CD14-positive monocyte (primary cell): ENCODE data around the gene RASAL2. TPM values are rescaled to one million over a fixed set of nuclear protein-coding genes. Genes with fewer than 3 reads are reported as not detected.

ENCODE experiments used
- DNase-seq, 3 donors: peaks; one replicate each; pipeline ENCODE4 v3.0.0-alpha.2; 2011 to 2022
- H2AFZ ChIP-seq: 2 replicates; pipeline ENCODE4 v1.6.0; 2012; ENCODE audit warnings: mild to moderate bottlenecking, low read depth, low read length, inconsistent platforms; ENCODE audit not compliant: insufficient read depth, poor library complexity, severe bottlenecking
- H3K27ac ChIP-seq, 2 donors: 1 replicate in 1 of 2; 2 replicates in 1 of 2; pipeline ENCODE4 v1.5.1; 2012 to 2013; ENCODE audit warnings: low read length in 2 of 2, control low read depth in 1 of 2, inconsistent platforms in 1 of 2, low read depth in 1 of 2, mild to moderate bottlenecking in 1 of 2
- H3K27me3 ChIP-seq, 2 donors: one replicate each; pipeline versions ENCODE4 v1.6.0 to v1.6.1; 2011 to 2013; ENCODE audit warnings: low read length in 2 of 2; ENCODE audit not compliant: control insufficient read depth in 2 of 2, insufficient read depth in 2 of 2
- H3K36me3 ChIP-seq, 2 donors: replicated peaks in 1 of 2; 1 replicate in 1 of 2; 2 replicates in 1 of 2; pipeline versions ENCODE4 v1.5.1 to v1.6.1; 2012 to 2013; ENCODE audit warnings: low read length in 2 of 2, control low read depth in 1 of 2, inconsistent platforms in 1 of 2, mild to moderate bottlenecking in 1 of 2; ENCODE audit not compliant: insufficient read depth in 2 of 2, control insufficient read depth in 1 of 2
- H3K4me1 ChIP-seq, 2 donors: 1 replicate in 1 of 2; 2 replicates in 1 of 2; pipeline versions ENCODE4 v1.5.1 to v1.6.1; 2012 to 2013; ENCODE audit warnings: low read length in 2 of 2, control low read depth in 1 of 2, inconsistent platforms in 1 of 2, mild to moderate bottlenecking in 1 of 2, moderate library complexity in 1 of 2; ENCODE audit not compliant: insufficient read depth in 2 of 2, control insufficient read depth in 1 of 2
- H3K4me2 ChIP-seq: replicated peaks from 2 replicates; pipeline ENCODE3; 2012; ENCODE audit warnings: low read length, moderate library complexity, mild to moderate bottlenecking; ENCODE audit not compliant: poor library complexity, severe bottlenecking; ENCODE audit errors: extremely low read depth
- H3K4me3 ChIP-seq, 3 experiments: fragments of 200-600 bp in 1 of 3; sonication (generic) in 1 of 3; replicated peaks in 1 of 3; 1 replicate in 2 of 3; 2 replicates in 1 of 3; pipeline ENCODE4 v1.5.1; 2011 to 2013; ENCODE audit warnings: low read length in 3 of 3, mild to moderate bottlenecking in 3 of 3, control low read depth in 2 of 3, low read depth in 2 of 3, inconsistent platforms in 1 of 3, moderate library complexity in 1 of 3
- H3K79me2 ChIP-seq: 2 replicates; pipeline ENCODE4 v1.6.0; 2012; ENCODE audit warnings: mild to moderate bottlenecking, control low read depth, inconsistent platforms, low read length, moderate library complexity; ENCODE audit not compliant: insufficient read depth
- H3K9ac ChIP-seq: 2 replicates; pipeline ENCODE4 v1.6.0; 2017; ENCODE audit warnings: low read length, mild to moderate bottlenecking; ENCODE audit not compliant: insufficient read depth, poor library complexity, severe bottlenecking
- H3K9me3 ChIP-seq, 2 donors: replicated peaks in 1 of 2; 1 replicate in 1 of 2; 2 replicates in 1 of 2; pipeline versions ENCODE4 v1.5.1 to v1.6.1; 2012 to 2013; ENCODE audit warnings: low read length in 2 of 2, control low read depth in 1 of 2; ENCODE audit not compliant: control insufficient read depth in 1 of 2, insufficient read depth in 1 of 2
- H4K20me1 ChIP-seq: 2 replicates; pipeline ENCODE4 v1.6.0; 2012; ENCODE audit warnings: mild to moderate bottlenecking, low read length, control low read depth, moderate library complexity; ENCODE audit not compliant: insufficient read depth
- H3K27ac Mint-ChIP-seq, 7 donors: one replicate each; pipeline ENCODE4 v1.8.0; 2020; ENCODE audit warnings: mild to moderate bottlenecking in 7 of 7, mixed read lengths in 7 of 7, moderate library complexity in 6 of 7, inconsistent platforms in 2 of 7
- H3K27me3 Mint-ChIP-seq, 3 donors: one replicate each; pipeline ENCODE4 v1.8.0; 2021 to 2022; ENCODE audit warnings: low read depth in 3 of 3, mild to moderate bottlenecking in 3 of 3, mixed read lengths in 3 of 3, moderate library complexity in 3 of 3, inconsistent platforms in 1 of 3
- H3K36me3 Mint-ChIP-seq, 2 donors: one replicate each; pipeline ENCODE4 v1.8.0; 2020; ENCODE audit warnings: mixed read lengths in 2 of 2, inconsistent platforms in 1 of 2, mild to moderate bottlenecking in 1 of 2
- H3K4me1 Mint-ChIP-seq: one replicate; pipeline ENCODE4 v1.8.0; 2020; ENCODE audit warnings: mild to moderate bottlenecking, mixed read lengths
- H3K4me3 Mint-ChIP-seq, 2 donors: one replicate each; pipeline ENCODE4 v1.8.0; 2020; ENCODE audit warnings: mild to moderate bottlenecking in 2 of 2, mixed read lengths in 2 of 2, moderate library complexity in 1 of 2
- H3K9me3 Mint-ChIP-seq, 7 donors: one replicate each; pipeline ENCODE4 v1.8.0; 2020 to 2022; ENCODE audit warnings: mixed read lengths in 7 of 7, mild to moderate bottlenecking in 6 of 7, moderate library complexity in 6 of 7, inconsistent platforms in 2 of 7
- WGBS: methylation state at CpG from one replicate; pipeline ENCODE4 v1.1.5; 2013; ENCODE audit warnings: missing lambda C conversion rate; ENCODE audit not compliant: insufficient coverage; 5-methylcytosine and 5-hydroxymethylcytosine counted together
- intact Hi-C, 2 donors: fragments of 100-400 bp; cut with micrococcal nuclease; formaldehyde crosslinking; loops; one replicate each; pipeline versions ENCODE4 v1.15.0 to v1.15.1; 2023
- polyA plus RNA-seq, 3 donors: library from polyadenylated mRNA; depleted of rRNA in 1 of 3; unstranded in 2 of 3; stranded (reverse) in 1 of 3; fragments of 300-500 nt in 2 of 3; fragments of >200 nt in 1 of 3; fragmentation: Illumina TruSeq in 2 of 3; gene quantifications; 1 replicate in 2 of 3; 2 replicates in 1 of 3; pipeline ENCODE4 v1.2.3, GENCODE V29; 2012 to 2021
- TF ChIP-seq, protein P1 (sequence below): fragments of 200-600 bp; IDR thresholded peaks from one replicate; pipeline ENCODE4 v1.8.0; 2022; ENCODE audit warnings: antibody characterized with exemption, mild to moderate bottlenecking

Gene RASAL2
- polyA plus RNA-seq, 3 donors = 0.15 to 1.00 (median 0.63) TPM

DNA sequence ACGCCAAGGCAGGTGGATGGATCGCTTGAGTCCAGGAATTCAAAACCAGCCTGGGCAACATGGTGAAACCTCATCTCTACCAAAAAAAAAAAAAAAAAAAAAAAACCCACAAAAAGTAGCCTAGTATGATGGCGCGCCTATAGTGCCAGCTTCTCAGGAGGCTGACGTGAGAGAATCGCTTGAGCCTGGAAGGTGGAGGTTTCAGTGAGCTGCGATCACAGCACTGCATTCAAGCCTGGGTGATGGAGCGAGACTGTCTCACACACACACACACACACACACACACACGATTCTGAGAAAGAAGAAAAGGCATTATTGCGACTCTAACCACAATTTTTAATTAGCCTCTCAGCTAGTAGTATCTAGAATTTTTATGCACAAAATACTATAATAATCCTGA lies 86.5 kb downstream of the RASAL2 start:
- no peaks in the 10 kb centered on the region for H3K36me3 Mint-ChIP-seq
- no peaks in the 10 kb centered on the region for H3K79me2 ChIP-seq
- no peaks in the 10 kb centered on the region for H3K27me3 ChIP-seq
- no peaks in the 10 kb centered on the region for H4K20me1 ChIP-seq
- intact Hi-C loops = no loop called here
- no CpG with 5 or more reads among the region's 10 CpGs for WGBS
- H3K27me3 Mint-ChIP-seq = peaks cover 0 to 2% (median 0%) of the 10 kb centered on the region in 3 donors
- no peaks in the 10 kb centered on the region for H3K9me3 Mint-ChIP-seq
- no peak overlapping the region for H3K27ac ChIP-seq
- no peak overlapping the region for H3K9ac ChIP-seq
- no peak overlapping the region for H3K4me2 ChIP-seq
- H3K36me3 ChIP-seq = no peaks in the 10 kb centered on the region
- TF ChIP-seq, protein P1, sequence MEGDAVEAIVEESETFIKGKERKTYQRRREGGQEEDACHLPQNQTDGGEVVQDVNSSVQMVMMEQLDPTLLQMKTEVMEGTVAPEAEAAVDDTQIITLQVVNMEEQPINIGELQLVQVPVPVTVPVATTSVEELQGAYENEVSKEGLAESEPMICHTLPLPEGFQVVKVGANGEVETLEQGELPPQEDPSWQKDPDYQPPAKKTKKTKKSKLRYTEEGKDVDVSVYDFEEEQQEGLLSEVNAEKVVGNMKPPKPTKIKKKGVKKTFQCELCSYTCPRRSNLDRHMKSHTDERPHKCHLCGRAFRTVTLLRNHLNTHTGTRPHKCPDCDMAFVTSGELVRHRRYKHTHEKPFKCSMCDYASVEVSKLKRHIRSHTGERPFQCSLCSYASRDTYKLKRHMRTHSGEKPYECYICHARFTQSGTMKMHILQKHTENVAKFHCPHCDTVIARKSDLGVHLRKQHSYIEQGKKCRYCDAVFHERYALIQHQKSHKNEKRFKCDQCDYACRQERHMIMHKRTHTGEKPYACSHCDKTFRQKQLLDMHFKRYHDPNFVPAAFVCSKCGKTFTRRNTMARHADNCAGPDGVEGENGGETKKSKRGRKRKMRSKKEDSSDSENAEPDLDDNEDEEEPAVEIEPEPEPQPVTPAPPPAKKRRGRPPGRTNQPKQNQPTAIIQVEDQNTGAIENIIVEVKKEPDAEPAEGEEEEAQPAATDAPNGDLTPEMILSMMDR = no peak
- no peak overlapping the region for H2AFZ ChIP-seq
- H3K4me1 ChIP-seq = no peaks in the 10 kb centered on the region
- H3K9me3 ChIP-seq = no peaks in the 10 kb centered on the region
- no peak overlapping the region for H3K4me3 ChIP-seq
- no peak overlapping the region for H3K4me3 Mint-ChIP-seq
- no peak overlapping the region for H3K27ac Mint-ChIP-seq
- no peaks in the 10 kb centered on the region for H3K4me1 Mint-ChIP-seq
- DNase-seq = no peak

DNA sequence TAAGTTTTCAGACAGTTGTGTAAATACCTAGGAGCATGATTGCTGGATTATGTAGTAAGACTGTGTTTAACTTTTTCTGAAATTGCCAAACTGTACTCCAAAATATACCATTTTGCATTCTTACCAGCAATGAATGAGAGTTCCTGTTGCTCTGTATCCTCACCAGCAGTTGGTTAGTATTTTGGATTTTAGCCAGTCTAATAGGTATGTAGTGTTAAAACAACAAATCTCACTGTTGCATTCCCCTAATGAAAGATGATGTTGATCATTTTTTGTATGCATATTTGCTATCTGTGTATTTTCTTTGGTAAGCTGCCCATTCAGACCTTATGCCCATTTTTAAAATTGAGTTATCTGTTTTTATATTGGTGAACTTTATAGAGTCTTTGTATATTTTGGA lies 89.9 kb downstream of the RASAL2 start:
- H4K20me1 ChIP-seq = no peaks in the 10 kb centered on the region
- peaks cover 8% of the 10 kb centered on the region for H3K4me1 Mint-ChIP-seq
- no peak overlapping the region for H3K9ac ChIP-seq
- H3K4me1 ChIP-seq = no peaks in the 10 kb centered on the region
- H3K9me3 Mint-ChIP-seq = peaks cover 0 to 4% (median 2%) of the 10 kb centered on the region in 7 donors
- H3K79me2 ChIP-seq = no peaks in the 10 kb centered on the region
- peaks cover 0 to 2% (median 0%) of the 10 kb centered on the region in 3 donors for H3K27me3 Mint-ChIP-seq
- H3K4me3 Mint-ChIP-seq = no peak overlapping the region
- no peak overlapping the region for H3K4me3 ChIP-seq
- H3K27me3 ChIP-seq = no peaks in the 10 kb centered on the region
- no peak overlapping the region for H3K27ac Mint-ChIP-seq
- H2AFZ ChIP-seq = no peak overlapping the region
- no peak for DNase-seq
- no peaks in the 10 kb centered on the region for H3K9me3 ChIP-seq
- H3K36me3 ChIP-seq = no peaks in the 10 kb centered on the region
- TF ChIP-seq, protein P1 = no peak
- intact Hi-C loops = no loop called here
- no peaks in the 10 kb centered on the region for H3K36me3 Mint-ChIP-seq
- no peak overlapping the region for H3K4me2 ChIP-seq
- H3K27ac ChIP-seq = no peak overlapping the region
